Posterior cingulate gyrus (tissue), 11 donors: ENCODE measurements around the gene CFAP92.

Experiments
- DNase-seq, 10 donors: peaks; one replicate each; pipeline versions ENCODE4 v3.0.0 to v3.0.0-alpha.2; 2020 to 2021; ENCODE audit warnings: mixed read lengths in 3 of 10
- intact Hi-C: fragments of 100-400 bp; cut with DNase I; formaldehyde crosslinking; loops from one replicate; pipeline ENCODE4 v1.15.1; 2023

The CFAP92 gene

GRCh38 chr3:128874481-128875180 is 119.2 kb downstream of the CFAP92 start:
- intact Hi-C loops = loop anchor here (10.0 kb wide), 2 partner anchors 150 to 260 kb away; partner anchors contain the start of gene RAB7A
- peak in 1 of 10 donors; percentile 4 for DNase-seq

DNA sequence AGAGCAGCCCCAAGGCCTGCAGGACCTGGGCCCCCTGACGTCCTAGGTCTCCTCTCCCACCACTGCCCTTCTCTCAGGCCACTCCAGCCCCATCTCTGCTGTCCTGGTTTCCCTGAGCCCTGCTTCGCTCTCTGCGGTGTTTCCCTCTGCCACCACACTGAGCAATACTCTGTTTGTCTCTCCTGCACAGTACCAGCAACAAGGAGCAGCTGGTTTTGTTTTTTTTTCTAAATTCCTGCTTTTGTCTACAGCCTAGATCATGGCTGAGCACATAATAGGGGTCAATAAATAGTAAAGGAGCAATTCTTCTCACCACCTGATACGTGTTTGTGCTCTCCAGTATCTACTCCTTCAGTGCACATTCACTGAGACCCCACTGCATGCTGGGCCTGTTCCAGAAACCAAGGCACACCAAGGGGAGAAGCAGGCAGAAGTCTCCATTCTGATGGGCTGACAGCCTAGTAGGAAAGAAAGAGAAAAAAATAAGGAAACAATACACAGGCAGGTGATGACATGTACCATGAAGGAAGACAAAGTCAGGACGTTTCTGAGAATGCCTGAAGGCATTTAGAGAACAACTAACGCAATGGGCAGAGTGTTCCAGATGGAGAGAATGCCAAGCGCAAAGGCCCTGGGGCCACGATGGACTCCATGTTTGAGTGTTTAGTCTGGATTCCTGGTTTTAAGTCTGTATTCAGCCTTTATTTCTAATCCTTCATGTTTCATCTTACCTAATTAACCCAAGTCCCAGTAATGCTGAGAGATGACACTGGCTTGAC is 120.4 kb downstream of the CFAP92 start:
- peak in 3 of 10 donors; percentile 10 to 40 (median 13) for DNase-seq
- intact Hi-C loops = loop anchor here (10.0 kb wide), 2 partner anchors 149 to 259 kb away; partner anchors contain the start of gene RAB7A

GRCh38 chr3:128872744-128873143 is 121.1 kb downstream of the CFAP92 start:
- intact Hi-C loops = loop anchor here (10.0 kb wide), 2 partner anchors 148 to 258 kb away; partner anchors contain the start of gene RAB7A
- no peak for DNase-seq

DNA sequence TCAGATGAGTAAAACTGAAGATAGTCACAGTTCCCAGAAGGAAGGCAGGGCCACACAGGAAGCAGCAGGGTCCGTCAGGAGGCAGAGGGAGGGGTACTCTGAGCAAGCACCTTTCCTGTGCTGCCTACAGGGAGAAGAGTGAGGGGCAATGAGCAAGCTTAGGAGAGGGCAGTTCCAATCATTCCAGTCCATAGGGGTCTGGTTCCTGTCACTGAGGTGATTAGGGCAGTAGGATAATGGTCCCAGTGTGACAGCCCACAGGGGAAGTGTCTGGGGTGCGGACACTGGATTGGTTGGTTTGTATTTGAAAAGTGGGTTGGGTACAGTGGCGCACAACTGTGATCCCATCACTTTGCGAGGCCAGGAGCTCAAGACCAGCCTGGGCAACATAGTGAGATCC is 121.6 kb downstream of the CFAP92 start:
- intact Hi-C loops = loop anchor here (10.0 kb wide), 2 partner anchors 147 to 257 kb away; partner anchors contain the start of gene RAB7A
- DNase-seq = peak in 1 of 10 donors; percentile 28

GRCh38 chr3:128870347-128870746 is 123.5 kb downstream of the CFAP92 start:
- no peak for DNase-seq
- intact Hi-C loops = loop anchor here (10.0 kb wide), 2 partner anchors 146 to 256 kb away; partner anchors contain the start of gene RAB7A

- intact Hi-C loops = loop anchor here (10.0 kb wide), 1 partner anchor 53 kb away; no protein-coding TSS in a partner anchor
- DNase-seq = peak in 1 of 10 donors; percentile 9
Measured at GRCh38 chr3:128867200-128868125, 126.4 kb downstream of the CFAP92 start.

GRCh38 chr3:128864849-128865804 is 128.7 kb downstream of the CFAP92 start:
- DNase-seq = peak in 8 of 10 donors; percentile 17 to 92 (median 60)

DNA sequence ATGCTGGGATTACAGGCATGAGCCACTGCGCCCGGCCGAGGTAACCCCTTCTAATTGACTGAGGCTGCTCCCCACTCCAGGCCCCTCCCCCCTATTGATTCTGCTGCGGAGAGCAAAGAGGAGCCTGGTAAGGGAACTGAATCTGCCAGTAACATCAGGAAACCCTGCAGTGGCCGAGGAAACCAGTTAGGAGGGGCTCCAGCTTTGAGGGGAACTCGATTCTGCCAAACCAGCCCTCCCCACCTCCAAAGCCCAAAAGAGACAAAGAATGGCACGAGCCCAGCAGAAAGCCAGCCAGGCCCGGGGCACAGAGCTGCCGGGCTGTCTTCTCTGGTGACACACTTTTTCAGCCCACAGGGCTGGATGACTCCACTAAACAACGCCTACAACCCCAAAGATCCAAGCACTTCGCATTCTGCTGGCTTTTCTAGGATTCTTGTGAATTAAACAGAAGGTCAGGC is 129.5 kb downstream of the CFAP92 start:
- intact Hi-C loops = loop anchor here (5.0 to 10.0 kb wide), 2 partner anchors 50 to 182 kb away; no protein-coding TSS in a partner anchor
- DNase-seq = peak; percentile 41 to 95 (median 67)

More at GRCh38 chr3:128864849-128865804, 128.7 kb downstream of the CFAP92 start:
- intact Hi-C loops = loop anchor here (5.0 to 10.0 kb wide), 2 partner anchors 50 to 183 kb away; no protein-coding TSS in a partner anchor

- intact Hi-C loops = loop anchor here (5.0 to 10.0 kb wide), 2 partner anchors 49 to 181 kb away; no protein-coding TSS in a partner anchor
- DNase-seq = peak in 3 of 10 donors; percentile 12 to 64 (median 64)
Measured at GRCh38 chr3:128863560-128863959, 130.3 kb downstream of the CFAP92 start.

GRCh38 chr3:128861491-128861890 is 132.4 kb downstream of the CFAP92 start:
- intact Hi-C loops = loop anchor here (5.0 to 10.0 kb wide), 2 partner anchors 47 to 179 kb away; no protein-coding TSS in a partner anchor
- DNase-seq = peak in 3 of 10 donors; percentile 31 to 53 (median 52)
